GM23338 (cell line): ENCODE data around the gene NR2C2.

Experiments
- TF ChIP-seq, protein P1 (sequence below), 2 experiments: fragments of 200-600 bp in 1 of 2; sonication (generic) in 1 of 2; conservative IDR thresholded peaks; 2 replicates each; pipeline versions ENCODE4 v1.5.1 to v1.6.1; 2016 to 2017; ENCODE audit warnings: antibody characterized with exemption in 2 of 2, low read depth in 2 of 2, mild to moderate bottlenecking in 2 of 2, moderate library complexity in 1 of 2
- TF ChIP-seq, protein P2 (sequence below): IDR thresholded peaks from 2 replicates; pipeline ENCODE4 v1.6.1; 2016; ENCODE audit warnings: antibody characterized with exemption

DNA sequence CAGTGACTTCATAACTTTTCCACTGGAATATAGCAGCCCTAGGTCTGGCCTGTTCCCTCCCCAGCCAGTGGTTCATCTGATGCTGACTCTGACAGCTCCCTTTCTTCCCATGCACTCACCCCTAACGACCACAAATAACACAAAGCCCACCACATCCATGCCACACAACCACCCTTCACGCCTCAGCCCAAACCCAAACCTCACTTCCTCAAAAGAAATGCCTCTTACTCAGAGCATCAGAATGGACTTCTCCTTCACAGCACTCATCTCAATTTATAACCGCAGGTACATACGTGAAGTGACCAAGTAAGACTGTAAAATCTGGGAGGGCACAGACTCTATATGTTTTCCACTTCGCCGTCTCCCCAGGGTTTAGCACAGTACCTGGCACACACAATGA, 150.5 kb downstream of the NR2C2 start:
- TF ChIP-seq, protein P1, sequence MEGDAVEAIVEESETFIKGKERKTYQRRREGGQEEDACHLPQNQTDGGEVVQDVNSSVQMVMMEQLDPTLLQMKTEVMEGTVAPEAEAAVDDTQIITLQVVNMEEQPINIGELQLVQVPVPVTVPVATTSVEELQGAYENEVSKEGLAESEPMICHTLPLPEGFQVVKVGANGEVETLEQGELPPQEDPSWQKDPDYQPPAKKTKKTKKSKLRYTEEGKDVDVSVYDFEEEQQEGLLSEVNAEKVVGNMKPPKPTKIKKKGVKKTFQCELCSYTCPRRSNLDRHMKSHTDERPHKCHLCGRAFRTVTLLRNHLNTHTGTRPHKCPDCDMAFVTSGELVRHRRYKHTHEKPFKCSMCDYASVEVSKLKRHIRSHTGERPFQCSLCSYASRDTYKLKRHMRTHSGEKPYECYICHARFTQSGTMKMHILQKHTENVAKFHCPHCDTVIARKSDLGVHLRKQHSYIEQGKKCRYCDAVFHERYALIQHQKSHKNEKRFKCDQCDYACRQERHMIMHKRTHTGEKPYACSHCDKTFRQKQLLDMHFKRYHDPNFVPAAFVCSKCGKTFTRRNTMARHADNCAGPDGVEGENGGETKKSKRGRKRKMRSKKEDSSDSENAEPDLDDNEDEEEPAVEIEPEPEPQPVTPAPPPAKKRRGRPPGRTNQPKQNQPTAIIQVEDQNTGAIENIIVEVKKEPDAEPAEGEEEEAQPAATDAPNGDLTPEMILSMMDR (conservative IDR thresholded peaks at IDR 0.05; ENCODE audit: low read depth in 2 of 2), result no peak
- TF ChIP-seq, protein P2, sequence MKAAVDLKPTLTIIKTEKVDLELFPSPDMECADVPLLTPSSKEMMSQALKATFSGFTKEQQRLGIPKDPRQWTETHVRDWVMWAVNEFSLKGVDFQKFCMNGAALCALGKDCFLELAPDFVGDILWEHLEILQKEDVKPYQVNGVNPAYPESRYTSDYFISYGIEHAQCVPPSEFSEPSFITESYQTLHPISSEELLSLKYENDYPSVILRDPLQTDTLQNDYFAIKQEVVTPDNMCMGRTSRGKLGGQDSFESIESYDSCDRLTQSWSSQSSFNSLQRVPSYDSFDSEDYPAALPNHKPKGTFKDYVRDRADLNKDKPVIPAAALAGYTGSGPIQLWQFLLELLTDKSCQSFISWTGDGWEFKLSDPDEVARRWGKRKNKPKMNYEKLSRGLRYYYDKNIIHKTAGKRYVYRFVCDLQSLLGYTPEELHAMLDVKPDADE, result no peak
